HG03469 (cell line): ENCODE measurements around the gene CEP63.
A peak's percentile ranks its signal among the peaks of the same experiment; 100 is the strongest.
"Not testable (repeated sequence)": the region's sequence is repeated elsewhere in the genome, so short reads cannot be mapped to it uniquely, and the experiment has no call there.

Source experiments
- ATAC-seq: cut with Tn5 transposase; IDR thresholded peaks from one replicate; pipeline ENCODE4 v1.9.1; 2021; ENCODE audit warnings: mild to moderate bottlenecking, moderate library complexity, moderate number of reproducible peaks; ENCODE audit not compliant: unreplicated experiment

Gene CEP63

DNA sequence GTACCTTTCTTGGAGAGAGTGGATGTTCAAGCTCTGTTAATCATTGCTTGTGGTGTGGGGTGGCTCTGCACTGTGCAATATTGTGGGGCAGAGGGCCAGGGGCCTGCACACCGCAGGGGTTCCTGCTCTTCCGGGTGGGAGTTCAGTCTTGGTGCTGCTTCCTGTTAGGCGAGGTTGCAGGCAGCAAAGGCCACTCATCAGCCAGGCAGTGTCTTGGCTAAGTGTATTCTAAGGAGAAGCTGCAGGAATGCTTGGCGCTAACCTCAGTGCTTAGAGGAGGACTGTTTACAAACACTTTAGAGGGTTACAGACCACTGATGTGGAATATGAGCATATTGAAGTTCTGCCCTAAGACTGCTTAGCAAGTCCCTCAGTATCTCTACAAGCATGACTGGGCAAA lies 81.7 kb downstream of the CEP63 start:
- no peak for ATAC-seq

DNA sequence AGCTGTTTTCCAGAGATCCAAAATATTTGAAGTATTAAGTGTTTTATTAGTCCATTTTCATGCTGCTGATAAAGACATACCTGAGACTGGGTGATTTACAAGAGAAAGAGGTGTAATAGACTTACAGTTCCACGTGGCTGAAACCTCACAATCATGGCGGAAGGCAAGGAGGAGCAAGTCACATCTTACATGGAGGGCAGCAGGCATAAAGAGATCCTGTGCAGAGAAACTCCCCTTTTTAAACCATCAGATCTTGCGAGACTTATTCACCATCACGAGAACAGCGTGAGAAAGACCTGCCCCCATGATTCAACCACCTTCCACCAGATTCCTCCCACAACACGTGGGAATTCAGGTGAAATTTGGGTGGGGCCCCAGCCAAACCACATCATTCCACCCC lies 82.9 kb downstream of the CEP63 start:
- ATAC-seq, result no peak

DNA sequence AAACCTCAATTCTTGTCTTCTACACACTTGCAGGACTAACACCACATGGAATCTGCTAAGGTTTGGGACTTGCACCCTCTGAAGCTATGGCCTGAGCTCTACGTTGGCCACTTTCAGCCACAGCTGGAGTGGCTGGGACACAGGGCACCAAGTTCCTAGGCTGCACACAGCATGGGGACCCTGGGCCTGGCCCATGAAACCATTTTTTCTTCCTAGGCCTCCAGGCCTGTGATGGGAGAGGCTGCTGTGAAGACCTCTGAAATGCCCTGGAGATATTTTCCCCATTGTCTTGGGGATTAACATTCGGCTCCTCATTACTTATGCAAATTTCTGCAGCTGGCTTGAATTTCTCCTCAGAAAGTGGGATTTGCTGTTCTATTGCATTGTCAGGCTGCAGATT lies 84.0 kb downstream of the CEP63 start:
- ATAC-seq, result not testable (repeated sequence)

DNA sequence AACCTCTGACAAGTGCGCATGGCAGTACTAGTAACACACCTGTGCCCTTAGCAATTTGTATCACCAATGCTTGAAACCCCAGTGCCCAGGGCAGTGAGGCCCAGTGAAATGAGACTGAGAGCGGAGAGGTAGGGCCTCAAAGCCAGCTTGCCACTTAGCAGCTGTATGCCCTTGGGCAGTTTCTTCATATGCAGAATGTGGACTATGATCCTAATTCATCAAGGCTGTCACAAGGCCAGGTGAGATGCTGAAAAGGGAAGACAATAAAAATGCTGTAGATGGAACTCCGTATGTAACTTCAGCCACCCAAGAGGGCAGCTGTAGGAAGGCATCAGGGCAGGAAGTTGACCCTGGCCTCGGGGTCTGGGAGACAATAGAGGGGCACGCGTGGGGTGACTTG lies 90.6 kb downstream of the CEP63 start:
- ATAC-seq, result no peak

- no peak for ATAC-seq
Measured at GRCh38 chr3:134576831-134577230, 91.0 kb downstream of the CEP63 start.

DNA sequence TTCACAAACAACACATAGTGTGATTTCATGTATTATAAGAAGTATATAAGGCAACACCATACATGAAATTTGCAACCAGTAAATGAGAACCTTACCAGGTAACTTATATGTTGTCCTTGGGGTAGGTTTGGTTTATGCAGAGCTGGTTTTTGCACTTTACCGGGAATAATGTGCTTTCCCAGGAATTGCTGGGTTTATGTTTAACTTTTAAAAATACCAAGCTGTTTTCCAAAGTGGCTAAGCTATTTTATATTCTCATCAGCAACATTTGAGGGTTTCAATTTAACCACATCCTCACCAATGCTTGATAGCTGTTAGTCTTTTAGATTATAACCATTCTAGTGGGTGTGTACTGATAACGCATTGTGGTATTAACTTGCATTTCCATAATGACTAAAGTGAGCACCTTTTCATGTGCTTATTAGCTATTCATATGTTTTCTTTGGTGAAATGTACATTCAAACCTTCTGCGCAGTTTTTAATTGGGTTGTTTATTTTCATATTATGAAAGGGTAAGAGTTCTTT lies 93.3 kb downstream of the CEP63 start:
- no peak for ATAC-seq

- ATAC-seq, result no peak
Measured at GRCh38 chr3:134590766-134591165, 104.9 kb downstream of the CEP63 start.

DNA sequence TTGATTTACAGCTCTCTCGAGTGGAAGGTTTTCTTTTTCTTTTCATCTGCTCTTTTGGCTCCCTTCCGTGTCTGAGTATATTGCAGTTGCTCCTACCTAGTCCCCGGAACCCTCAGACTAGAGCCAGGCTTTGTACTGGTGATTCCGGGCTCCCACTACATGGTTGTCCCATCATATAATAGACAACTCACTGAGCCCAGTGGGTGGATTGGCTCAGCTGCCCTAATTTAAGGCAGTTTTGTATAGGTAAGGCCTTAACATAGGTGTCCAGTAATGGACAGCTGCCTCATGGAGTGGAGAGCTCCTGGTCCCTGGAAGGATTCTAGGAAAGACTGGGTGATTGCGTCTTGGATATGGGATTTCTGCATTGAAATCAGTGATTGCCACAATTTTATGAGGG lies 106.9 kb downstream of the CEP63 start:
- no peak for ATAC-seq

DNA sequence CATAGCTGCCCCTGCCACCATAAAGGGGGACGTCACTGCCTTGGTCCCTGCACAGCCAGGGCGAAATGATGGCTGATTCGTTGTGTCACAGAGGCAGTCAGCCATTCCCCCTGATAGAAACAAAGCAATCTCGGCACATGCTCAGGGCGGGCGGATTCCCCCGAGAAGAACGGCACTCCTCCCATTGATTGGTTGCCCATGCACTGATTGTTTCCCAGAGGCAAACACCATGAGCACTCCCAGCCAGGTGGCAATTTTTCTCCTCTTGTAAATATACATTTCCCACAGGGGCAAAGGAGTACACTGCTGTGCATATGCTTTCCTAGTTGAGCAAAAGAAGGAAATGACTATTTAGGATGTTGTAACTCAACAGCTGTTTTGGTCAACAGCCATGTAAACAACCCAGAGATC lies 108.5 kb downstream of the CEP63 start:
- ATAC-seq, result no peak

DNA sequence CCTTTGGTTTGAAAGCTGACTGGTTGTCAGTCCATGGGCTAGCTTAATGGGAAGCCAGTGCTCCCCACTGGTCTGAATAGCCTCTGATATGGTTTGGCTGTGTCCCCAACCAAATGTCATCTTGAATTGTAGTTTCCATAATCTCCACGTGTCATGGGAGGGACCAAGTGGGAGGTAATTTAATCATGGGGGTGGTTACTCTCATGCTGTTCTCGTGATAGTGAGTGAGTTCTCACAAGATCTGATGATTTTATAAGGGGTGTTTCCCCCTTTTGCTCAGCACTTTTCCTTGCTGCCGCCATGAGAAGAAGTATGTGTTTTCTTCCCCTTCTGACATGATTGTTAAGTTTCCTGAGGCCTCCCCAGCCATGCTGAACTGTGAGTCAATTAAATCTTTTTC lies 109.1 kb downstream of the CEP63 start:
- ATAC-seq, result not testable (repeated sequence)

GRCh38 chr3:134597390-134597970 lies 111.6 kb downstream of the CEP63 start:
- ATAC-seq, result no peak

DNA sequence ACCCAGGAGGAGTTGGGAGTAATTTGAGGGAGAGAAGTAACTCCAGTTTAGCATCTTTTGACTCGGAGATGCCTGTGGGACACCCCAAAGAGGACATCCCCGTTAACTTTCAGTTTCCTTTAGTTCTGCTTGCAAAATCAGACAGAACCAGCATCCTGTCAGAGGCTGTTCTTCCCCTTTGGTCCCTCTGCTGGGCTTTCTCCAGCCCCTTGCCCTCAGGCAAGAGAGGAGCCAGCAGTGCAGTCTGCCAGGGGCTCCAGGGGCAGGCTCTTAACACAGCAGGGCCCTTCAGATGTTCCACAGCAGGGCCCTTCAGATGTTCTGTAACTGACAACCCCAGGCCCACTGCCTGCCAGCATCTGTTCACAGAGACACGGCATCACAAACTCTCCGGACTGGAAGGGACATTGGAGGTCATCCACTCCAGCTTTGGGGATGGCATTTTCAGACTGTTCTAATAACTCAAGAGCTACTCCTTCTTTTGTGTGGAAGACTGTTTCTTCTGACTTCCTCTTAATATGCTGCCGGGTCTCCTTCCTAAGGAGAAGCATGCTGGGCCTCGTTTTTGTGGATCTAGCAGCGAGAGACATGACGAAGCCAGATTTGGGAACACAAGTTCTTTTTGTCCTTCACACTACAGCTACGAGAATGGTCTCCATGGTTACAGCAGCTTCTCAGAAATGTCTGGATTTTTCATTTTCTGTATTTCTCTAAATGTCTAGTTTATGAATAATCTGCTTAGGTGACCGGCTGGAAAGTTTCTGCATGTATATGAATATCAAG lies 113.1 kb downstream of the CEP63 start:
- ATAC-seq, result no peak

- ATAC-seq, result no peak
Measured at GRCh38 chr3:134600206-134600605, 114.3 kb downstream of the CEP63 start.

DNA sequence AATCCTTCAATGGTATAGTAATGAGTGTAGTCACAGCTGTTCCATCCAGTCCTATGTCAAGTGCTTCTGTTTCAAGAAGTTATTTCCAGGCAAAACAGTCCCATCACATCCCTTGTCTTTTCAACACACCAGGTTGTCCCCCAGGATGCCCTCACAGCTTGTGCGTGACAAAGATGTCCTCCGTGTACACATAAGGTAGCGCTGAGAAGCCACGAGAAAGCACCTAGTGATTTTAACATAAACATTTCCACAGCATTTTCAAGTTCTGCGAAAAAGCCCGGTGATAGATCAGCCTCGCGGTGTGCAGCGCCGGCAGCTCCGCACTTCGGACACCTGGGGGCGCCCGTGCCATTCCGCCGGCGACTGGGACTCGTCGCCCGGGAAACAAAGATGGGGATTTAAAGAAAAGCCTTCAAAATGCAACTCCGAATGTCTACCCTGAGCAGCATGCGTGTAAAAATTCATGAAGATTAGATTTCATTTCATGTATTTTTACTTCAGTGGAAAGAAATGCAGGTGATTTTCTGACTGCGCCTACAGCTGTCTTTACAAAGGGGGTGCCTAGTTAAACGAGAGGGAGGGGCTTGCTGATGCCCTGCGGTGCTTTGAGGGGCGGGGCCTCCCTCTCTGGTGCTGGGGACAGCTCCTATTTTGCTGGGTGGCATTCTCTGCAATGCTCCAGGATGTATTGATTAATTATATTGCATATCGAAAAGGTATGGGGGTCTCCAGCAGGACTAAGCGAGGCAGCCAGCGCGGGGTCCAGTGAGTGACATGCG lies 115.0 kb downstream of the CEP63 start:
- ATAC-seq, result peak; percentile 67

DNA sequence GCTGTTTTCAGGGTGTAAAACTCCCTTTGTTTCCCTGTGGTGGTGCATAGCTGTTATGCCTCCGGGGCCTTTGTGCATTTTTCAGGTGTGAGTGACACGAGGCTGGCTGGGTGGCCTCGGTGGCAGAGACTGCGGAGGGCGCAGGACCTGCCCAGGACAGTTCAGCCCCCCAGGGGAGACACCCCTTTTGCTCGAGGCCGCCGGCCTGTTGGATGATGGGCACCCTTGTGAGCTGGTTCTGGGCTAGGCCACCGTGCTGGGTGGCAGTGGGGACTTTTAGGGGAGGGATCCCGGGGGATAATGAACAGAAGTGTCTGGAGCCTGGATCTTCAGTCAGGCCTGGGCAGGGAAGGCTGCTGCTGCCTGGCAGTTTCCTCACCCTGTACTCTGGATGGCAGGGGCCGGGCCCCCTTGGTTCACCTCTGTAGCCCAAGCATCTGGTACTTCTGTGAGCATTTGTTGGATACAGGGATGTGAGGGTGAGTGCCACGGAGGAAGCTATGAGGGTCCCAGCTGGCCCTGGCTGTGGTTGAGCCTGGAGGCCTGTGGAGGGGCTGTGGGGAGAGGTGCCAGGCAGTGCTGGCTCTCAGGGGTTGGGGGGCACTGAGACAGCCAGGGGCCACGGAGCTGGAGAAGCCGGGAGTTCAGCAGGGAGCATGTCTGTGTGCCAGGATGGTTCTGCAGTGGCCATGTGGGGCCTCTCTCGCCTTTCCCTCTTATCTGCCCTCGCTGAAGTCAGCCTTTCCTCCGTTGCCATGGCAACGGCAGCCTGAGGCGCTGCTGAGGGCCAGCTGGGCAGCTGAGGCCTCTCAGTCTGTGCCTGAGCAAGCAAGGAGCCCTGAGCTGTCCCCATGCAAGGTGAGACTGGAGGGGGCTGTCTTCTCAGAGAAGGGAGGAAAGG lies 115.9 kb downstream of the CEP63 start:
- no peak for ATAC-seq

DNA sequence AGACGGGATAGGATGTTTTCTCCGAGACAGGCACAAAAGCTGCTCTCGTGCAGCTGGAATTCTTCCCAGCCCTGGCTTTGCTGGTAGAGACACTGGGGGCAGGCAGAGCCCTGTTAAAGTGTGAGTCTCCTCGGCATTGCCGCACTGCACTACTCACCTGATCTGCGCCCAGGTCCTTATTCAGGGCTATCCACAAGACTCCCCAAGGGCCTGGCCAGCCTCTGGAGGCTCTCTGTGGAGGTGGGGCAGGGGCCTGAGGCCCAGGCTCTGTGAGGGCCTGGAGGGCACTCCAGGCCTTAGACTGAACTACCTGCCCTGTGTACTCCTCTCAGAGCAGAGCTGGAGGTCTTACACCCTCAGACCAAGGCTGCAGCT lies 116.6 kb downstream of the CEP63 start:
- no peak for ATAC-seq

DNA sequence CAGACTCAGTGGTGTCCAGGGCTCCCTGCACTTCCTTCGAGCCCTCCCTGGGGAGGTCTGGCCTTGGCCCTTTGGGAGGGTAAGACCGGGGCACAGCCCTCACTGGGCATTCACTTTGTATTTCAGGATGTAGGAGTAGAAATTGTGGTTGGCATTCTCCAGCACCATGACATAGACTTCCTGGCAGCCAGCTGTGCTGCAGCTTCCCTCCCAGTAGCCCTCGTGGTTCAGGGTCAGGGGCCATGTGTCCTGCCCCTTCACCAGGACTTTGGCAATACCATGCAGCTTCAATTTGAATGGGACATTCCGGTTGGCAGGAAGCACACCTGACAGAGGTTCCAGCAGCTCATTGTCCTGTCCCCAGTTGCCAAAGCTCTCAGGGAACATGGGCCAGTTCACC lies 117.6 kb downstream of the CEP63 start:
- ATAC-seq, result no peak

- ATAC-seq, result no peak
Measured at GRCh38 chr3:134603956-134604355, 118.1 kb downstream of the CEP63 start.

DNA sequence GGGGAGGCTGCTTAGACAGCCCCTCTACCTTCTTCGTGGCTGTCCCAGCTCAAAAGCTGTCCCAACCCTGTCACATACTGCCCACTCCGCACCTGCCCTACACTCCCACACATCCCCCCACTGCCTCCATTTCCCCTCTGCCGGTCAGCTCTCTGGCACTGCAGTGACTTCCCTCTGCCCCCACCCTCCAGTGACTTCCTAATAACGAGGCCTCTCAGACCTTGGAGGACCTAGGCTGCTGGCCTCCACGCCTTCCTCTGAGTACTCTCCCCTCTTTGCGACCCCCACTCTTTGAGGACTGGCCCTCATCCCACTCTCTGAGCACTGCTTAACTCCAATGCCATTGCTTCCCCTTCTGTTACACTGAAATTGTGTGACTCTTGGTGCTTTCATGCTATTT lies 119.7 kb downstream of the CEP63 start:
- no peak for ATAC-seq
